Measurements from ENCODE around the gene MBOAT2. TPM values are rescaled to one million over a fixed set of nuclear protein-coding genes. Genes with fewer than 3 reads are reported as not detected.
A peak's percentile ranks its signal among the peaks of the same experiment; 100 is the strongest.
"Not testable (repeated sequence)": the region's sequence is repeated elsewhere in the genome, so short reads cannot be mapped to it uniquely, and the experiment has no call there.

Gene MBOAT2
- total and polyA plus RNA-seq, 2 experiments from 2014 or later = 38.2 to 58.3 TPM

- Histone ChIP-seq H3K36me3 (no peaks in the 10 kb centered on the region), H3K27ac (no peak overlapping the region), H3K9me3 (ENCODE audit: low read depth) (no peaks in the 10 kb centered on the region), H3K27me3 (no peaks in the 10 kb centered on the region), H3K4me3 (no peak overlapping the region), H3K4me1 (ENCODE audit: low read depth) (no peaks in the 10 kb centered on the region)
- DNase-seq (ENCODE audit: low read depth in 1 of 2, low spot score in 1 of 2) = no peak
- TF ChIP-seq CTCF (IDR thresholded peaks at IDR 0.05; ENCODE audit: low read depth, low read length) = no peak
Measured at GRCh38 chr2:8934338-8934737, 69.1 kb downstream of the MBOAT2 start.

- Histone ChIP-seq H3K36me3 (no peaks in the 10 kb centered on the region), H3K9me3 (ENCODE audit: low read depth) (no peaks in the 10 kb centered on the region), H3K4me1 (ENCODE audit: low read depth) (no peaks in the 10 kb centered on the region), H3K4me3 (no peak overlapping the region), H3K27me3 (no peaks in the 10 kb centered on the region), H3K27ac (no peak overlapping the region)
- no peak for TF ChIP-seq CTCF (IDR thresholded peaks at IDR 0.05; ENCODE audit: low read depth, low read length)
- DNase-seq (ENCODE audit: low read depth in 1 of 2, low spot score in 1 of 2) = no peak
Measured at GRCh38 chr2:8932702-8933101, 70.8 kb downstream of the MBOAT2 start.

- not testable (repeated sequence) for H3K27ac ChIP-seq; H3K36me3 ChIP-seq; H3K9me3 ChIP-seq (ENCODE audit: low read depth); DNase-seq (ENCODE audit: low read depth in 1 of 2, low spot score in 1 of 2); H3K4me3 ChIP-seq; H3K4me1 ChIP-seq (ENCODE audit: low read depth); H3K27me3 ChIP-seq
Measured at GRCh38 chr2:8930185-8930584, 73.3 kb downstream of the MBOAT2 start.

- Histone ChIP-seq H3K9me3 (ENCODE audit: low read depth) (no peaks in the 10 kb centered on the region), H3K27ac (no peak overlapping the region)
- no peak for TF ChIP-seq CTCF (IDR thresholded peaks at IDR 0.05; ENCODE audit: low read depth, low read length)
Measured at GRCh38 chr2:8929128-8929527, 74.4 kb downstream of the MBOAT2 start.

GRCh38 chr2:8927510-8928455 lies 75.7 kb downstream of the MBOAT2 start:
- no peak overlapping the region for H3K4me3 ChIP-seq
- no peaks in the 10 kb centered on the region for H3K9me3 ChIP-seq (ENCODE audit: low read depth)
- H3K27me3 ChIP-seq = no peaks in the 10 kb centered on the region
- H3K27ac ChIP-seq = no peak overlapping the region
- H3K36me3 ChIP-seq = no peaks in the 10 kb centered on the region
- H3K4me1 ChIP-seq (ENCODE audit: low read depth) = no peaks in the 10 kb centered on the region
- no peak for TF ChIP-seq CTCF (IDR thresholded peaks at IDR 0.05; ENCODE audit: low read depth, low read length)
- peak in 1 of 2 donors; percentile 7 for DNase-seq (ENCODE audit: low read depth in 1 of 2, low spot score in 1 of 2)

More at GRCh38 chr2:8929128-8929527, 74.4 kb downstream of the MBOAT2 start:
- Histone ChIP-seq H3K4me1 (ENCODE audit: low read depth) (no peaks in the 10 kb centered on the region), H3K36me3 (no peaks in the 10 kb centered on the region), H3K4me3 (no peak overlapping the region), H3K27me3 (no peaks in the 10 kb centered on the region)
- DNase-seq (ENCODE audit: low read depth in 1 of 2, low spot score in 1 of 2) = no peak

- Histone ChIP-seq H3K27me3 (no peaks in the 10 kb centered on the region), H3K27ac (no peak overlapping the region), H3K9me3 (ENCODE audit: low read depth) (no peaks in the 10 kb centered on the region), H3K4me3 (no peak overlapping the region), H3K4me1 (ENCODE audit: low read depth) (no peaks in the 10 kb centered on the region), H3K36me3 (no peaks in the 10 kb centered on the region)
- no peak for TF ChIP-seq CTCF (IDR thresholded peaks at IDR 0.05; ENCODE audit: low read depth, low read length)
- no peak for DNase-seq (ENCODE audit: low read depth in 1 of 2, low spot score in 1 of 2)
Measured at GRCh38 chr2:8926356-8926755, 77.1 kb downstream of the MBOAT2 start.

Data from cardiac muscle cell (in vitro differentiated cells and primary cell).